Transverse colon (tissue), 3 donors: ENCODE results near the gene FAAH2.

Experiments used
- CTCF ChIP-seq, 5 experiments: fragments of 200-600 bp in 3 of 5; fragments of 450-650 bp in 2 of 5; sonication (generic) in 3 of 5; IDR thresholded peaks; 1 replicate in 2 of 5; 2 replicates in 3 of 5; pipeline ENCODE4 v1.5.1; 2016 to 2017; ENCODE audit warnings: antibody characterized with exemption in 5 of 5, inconsistent platforms in 3 of 5, mild to moderate bottlenecking in 2 of 5, moderate library complexity in 1 of 5
- POLR2A ChIP-seq: fragments of 450-650 bp; IDR thresholded peaks from one replicate; pipeline ENCODE4 v1.6.1; 2016; ENCODE audit warnings: antibody characterized with exemption, mild to moderate bottlenecking, moderate library complexity

GRCh38 chrX:57368158-57368557, 81.7 kb downstream of the FAAH2 start:
- TF ChIP-seq CTCF (IDR thresholded peaks at IDR 0.05) = no peak
- TF ChIP-seq POLR2A = no peak
